H9 (cell line): ENCODE data around the gene UFC1. TPM values are rescaled to one million over a fixed set of nuclear protein-coding genes. Genes with fewer than 3 reads are reported as not detected.

ENCODE experiments used
- DNase-seq: peaks from one replicate; pipeline ENCODE4 v3.0.0-alpha.2; 2017
- H2AFZ ChIP-seq: one replicate; pipeline ENCODE4 v1.6.1; 2013; ENCODE audit warnings: mild to moderate bottlenecking, low read length, control low read depth, moderate library complexity
- H2AK5ac ChIP-seq: 2 replicates; pipeline ENCODE4 v1.6.1; 2013; ENCODE audit warnings: low read length, control low read depth, mixed read lengths; ENCODE audit not compliant: insufficient read length
- H2BK120ac ChIP-seq: one replicate; pipeline ENCODE4 v1.6.1; 2013; ENCODE audit warnings: low read depth, mild to moderate bottlenecking, low read length, control low read depth, inconsistent platforms; ENCODE audit not compliant: poor library complexity, severe bottlenecking
- H2BK12ac ChIP-seq: 2 replicates; pipeline ENCODE4 v1.6.1; 2013; ENCODE audit warnings: low read length, control low read depth, mixed read lengths, low read depth; ENCODE audit not compliant: insufficient read length
- H2BK15ac ChIP-seq: 2 replicates; pipeline ENCODE4 v1.6.1; 2013; ENCODE audit warnings: low read depth, low read length, control low read depth
- H2BK20ac ChIP-seq: one replicate; pipeline ENCODE4 v1.6.1; 2013; ENCODE audit warnings: low read depth, mild to moderate bottlenecking, low read length, control low read depth, inconsistent platforms; ENCODE audit not compliant: poor library complexity, severe bottlenecking
- H2BK5ac ChIP-seq: 2 replicates; pipeline ENCODE4 v1.6.1; 2013; ENCODE audit warnings: low read length, control low read depth, mixed read lengths; ENCODE audit not compliant: insufficient read length
- H3K14ac ChIP-seq: 2 replicates; pipeline ENCODE4 v1.6.1; 2013; ENCODE audit warnings: low read length, control low read depth; ENCODE audit not compliant: insufficient read depth
- H3K18ac ChIP-seq: 2 replicates; pipeline ENCODE4 v1.6.1; 2013; ENCODE audit warnings: low read depth, mild to moderate bottlenecking, mixed read lengths, low read length, control low read depth; ENCODE audit not compliant: insufficient read length
- H3K23ac ChIP-seq: 2 replicates; pipeline ENCODE4 v1.6.1; 2013; ENCODE audit warnings: low read length, control low read depth, mixed read lengths, low read depth; ENCODE audit not compliant: insufficient read length
- H3K23me2 ChIP-seq: 2 replicates; pipeline ENCODE4 v1.6.1; 2013; ENCODE audit warnings: low read depth, mild to moderate bottlenecking, mixed read lengths, low read length, control low read depth; ENCODE audit not compliant: insufficient read length, poor library complexity, severe bottlenecking
- H3K27ac ChIP-seq: 2 replicates; pipeline ENCODE4 v1.5.1; 2013; ENCODE audit warnings: low read length, control low read depth, mixed read lengths, low read depth; ENCODE audit not compliant: insufficient read length
- H3K27me3 ChIP-seq: 2 replicates; pipeline ENCODE4 v1.6.1; 2013; ENCODE audit warnings: low read length, control low read depth, inconsistent platforms; ENCODE audit not compliant: insufficient read depth
- H3K4ac ChIP-seq: 2 replicates; pipeline ENCODE4 v1.6.1; 2013; ENCODE audit warnings: low read depth, mild to moderate bottlenecking, control low read depth, inconsistent platforms, low read length, moderate library complexity
- H3K4me1 ChIP-seq: 2 replicates; pipeline ENCODE4 v1.6.1; 2013; ENCODE audit warnings: low read length, control low read depth, inconsistent platforms; ENCODE audit not compliant: insufficient read depth
- H3K4me2 ChIP-seq: 2 replicates; pipeline ENCODE4 v1.6.1; 2013; ENCODE audit warnings: low read length, control low read depth, mixed read lengths; ENCODE audit not compliant: insufficient read length, insufficient read depth
- H3K56ac ChIP-seq: 2 replicates; pipeline ENCODE4 v1.6.1; 2013; ENCODE audit warnings: low read depth, mild to moderate bottlenecking, mixed read lengths, low read length, control low read depth; ENCODE audit not compliant: insufficient read length
- H3K79me1 ChIP-seq: 2 replicates; pipeline ENCODE4 v1.6.1; 2013; ENCODE audit warnings: low read depth, mild to moderate bottlenecking, moderate library complexity, low read length, control low read depth, inconsistent platforms; ENCODE audit not compliant: insufficient read depth, poor library complexity, severe bottlenecking
- H3K79me2 ChIP-seq: 2 replicates; pipeline ENCODE4 v1.6.1; 2013; ENCODE audit warnings: low read length, control low read depth, inconsistent platforms; ENCODE audit not compliant: insufficient read depth
- H3K9ac ChIP-seq: 2 replicates; pipeline ENCODE4 v1.6.1; 2013; ENCODE audit warnings: low read length, control low read depth, mixed read lengths; ENCODE audit not compliant: insufficient read length; ENCODE audit errors: extremely low read depth
- H3K9me3 ChIP-seq: one replicate; pipeline ENCODE4 v1.6.1; 2013; ENCODE audit warnings: low read depth, low read length, inconsistent platforms; ENCODE audit not compliant: control insufficient read depth
- H3T11ph ChIP-seq: one replicate; pipeline ENCODE4 v1.6.1; 2013; ENCODE audit warnings: mild to moderate bottlenecking, low read length, control low read depth, inconsistent platforms
- H4K20me1 ChIP-seq: one replicate; pipeline ENCODE4 v1.6.1; 2013; ENCODE audit not compliant: control insufficient read depth, insufficient read length, insufficient read depth
- H4K5ac ChIP-seq: 2 replicates; pipeline ENCODE4 v1.6.1; 2013; ENCODE audit warnings: low read depth, mild to moderate bottlenecking, mixed read lengths, low read length, control low read depth; ENCODE audit not compliant: insufficient read length
- H4K8ac ChIP-seq: replicated peaks from 2 replicates; pipeline ENCODE4 v1.6.1; 2013; ENCODE audit warnings: low read length, control low read depth, mixed read lengths, low read depth; ENCODE audit not compliant: insufficient read length
- H4K91ac ChIP-seq: 2 replicates; pipeline ENCODE4 v1.6.1; 2013; ENCODE audit warnings: low read depth, mild to moderate bottlenecking, moderate library complexity, mixed read lengths, low read length, control low read depth; ENCODE audit not compliant: insufficient read length
- H3K27ac Mint-ChIP-seq, 3 experiments: 2 replicates in 2 of 3; 3 replicates in 1 of 3; pipeline ENCODE4 v1.8.0; 2020 to 2021; ENCODE audit warnings: mixed read lengths in 3 of 3, mild to moderate bottlenecking in 1 of 3, moderate library complexity in 1 of 3
- H3K27me3 Mint-ChIP-seq: 2 replicates; pipeline ENCODE4 v1.8.0; 2021; ENCODE audit warnings: low read depth, mild to moderate bottlenecking, moderate library complexity, mixed read lengths
- H3K36me3 Mint-ChIP-seq, 3 experiments: 2 replicates in 2 of 3; 3 replicates in 1 of 3; pipeline ENCODE4 v1.8.0; 2020 to 2021; ENCODE audit warnings: low read depth in 3 of 3, mixed read lengths in 3 of 3; ENCODE audit not compliant: insufficient read depth in 1 of 3
- H3K4me1 Mint-ChIP-seq, 2 experiments: 2 replicates each; pipeline ENCODE4 v1.8.0; 2020; ENCODE audit warnings: mixed read lengths in 2 of 2
- H3K4me3 Mint-ChIP-seq, 2 experiments: 2 replicates in 1 of 2; 3 replicates in 1 of 2; pipeline ENCODE4 v1.8.0; 2020 to 2021; ENCODE audit warnings: mild to moderate bottlenecking in 2 of 2, mixed read lengths in 2 of 2, moderate library complexity in 1 of 2
- H3K9me3 Mint-ChIP-seq, 2 experiments: 2 replicates in 1 of 2; 3 replicates in 1 of 2; pipeline ENCODE4 v1.8.0; 2020; ENCODE audit warnings: mild to moderate bottlenecking in 2 of 2, mixed read lengths in 2 of 2, moderate library complexity in 1 of 2
- CTCF ChIP-seq: fragments of 200-600 bp; sonication (generic); conservative IDR thresholded peaks from 3 replicates; pipeline ENCODE4 v1.8.0; 2021; ENCODE audit warnings: antibody characterized with exemption, mild to moderate bottlenecking
- WGBS: extraction: QIAGEN DNeasy Blood & Tissue Kit; methylation state at CpG from one replicate; pipeline ENCODE4 v1.1.7; 2013; ENCODE audit warnings: missing lambda C conversion rate, low lambda C conversion rate, mixed read lengths; ENCODE audit not compliant: insufficient read length; ENCODE audit errors: extremely low coverage; 5-methylcytosine and 5-hydroxymethylcytosine counted together
- total RNA-seq: library from RNA; stranded (reverse); gene quantifications from 2 replicates; pipeline ENCODE4 v1.2.1, GENCODE V29; 2021

UFC1 gene
- total RNA-seq, 1 experiment from 2014 or later, result 93.4 TPM

DNA sequence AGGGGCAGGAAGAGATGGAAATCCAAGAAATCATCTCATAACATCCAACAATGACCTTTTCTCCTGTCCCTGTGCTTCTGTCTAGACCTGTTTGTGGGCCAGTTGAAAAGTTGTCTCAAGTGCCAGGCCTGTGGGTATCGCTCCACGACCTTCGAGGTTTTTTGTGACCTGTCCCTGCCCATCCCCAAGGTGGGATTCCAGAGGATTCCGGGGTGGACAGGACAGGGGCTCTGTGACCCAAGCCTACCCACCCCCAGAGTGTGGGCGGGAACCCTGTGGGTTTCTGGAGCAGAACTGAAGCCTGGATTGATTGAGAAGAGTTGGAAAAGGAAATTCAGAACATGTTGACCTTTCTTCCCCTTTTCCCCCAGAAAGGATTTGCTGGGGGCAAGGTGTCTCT lies 10.0 kb downstream of the UFC1 start:
- Histone ChIP-seq H3K4me2 (no peak overlapping the region), H2BK120ac (no peak overlapping the region), H3K27me3 (no peaks in the 10 kb centered on the region), H3K23me2 (peaks cover 16% of the 10 kb centered on the region), H3K23ac (no peak overlapping the region), H3K9me3 (no peaks in the 10 kb centered on the region), H2AFZ (no peak overlapping the region), H4K5ac (no peak overlapping the region), H3K14ac (no peak overlapping the region), H3K9ac (no peak overlapping the region), H3K4ac (no peak overlapping the region), H3K18ac (no peak overlapping the region), H2BK12ac (no peak overlapping the region), H3K79me1 (no peaks in the 10 kb centered on the region), H4K91ac (no peak overlapping the region), H4K20me1 (no peaks in the 10 kb centered on the region), H2BK20ac (no peak overlapping the region), H2BK15ac (no peak overlapping the region), H4K8ac (no peak overlapping the region), H3K56ac (no peak overlapping the region), H3K4me1 (no peaks in the 10 kb centered on the region), H3T11ph (no peak overlapping the region), H3K27ac (no peak overlapping the region), H2AK5ac (no peak overlapping the region), H2BK5ac (no peak overlapping the region), H3K79me2 (no peaks in the 10 kb centered on the region)
- no peaks in the 10 kb centered on the region for H3K9me3 Mint-ChIP-seq
- H3K27me3 Mint-ChIP-seq, result no peaks in the 10 kb centered on the region; the same call in 1 of the 2 replicates
- no CpG with 5 or more reads among the region's 5 CpGs for WGBS
- TF ChIP-seq CTCF, result no peak
- no peak for DNase-seq
- H3K4me3 Mint-ChIP-seq, result peak overlapping the region in 1 of 2 experiments; percentile 4; a peak in 1 of 5 replicates
- no peak overlapping the region for H3K27ac Mint-ChIP-seq
- H3K4me1 Mint-ChIP-seq, result peaks cover 27 to 31% of the 10 kb centered on the region in 2 experiments
- peaks cover 19 to 58% (median 42%) of the 10 kb centered on the region in 3 experiments for H3K36me3 Mint-ChIP-seq
